Measurements from ENCODE around the gene CNOT4. TPM values are rescaled to one million over a fixed set of nuclear protein-coding genes. Genes with fewer than 3 reads are reported as not detected.
"Not testable (repeated sequence)": the region's sequence is repeated elsewhere in the genome, so short reads cannot be mapped to it uniquely, and the experiment has no call there.

The CNOT4 gene
- total RNA-seq, 1 donor from 2014 or later, result 26.6 TPM

- intact Hi-C loops (cut with micrococcal nuclease), result no loop called here
- DNase-seq, result no peak
- ATAC-seq, result peak; percentile 19
Measured at GRCh38 chr7:135343361-135343760, 166.5 kb downstream of the CNOT4 start.

DNA sequence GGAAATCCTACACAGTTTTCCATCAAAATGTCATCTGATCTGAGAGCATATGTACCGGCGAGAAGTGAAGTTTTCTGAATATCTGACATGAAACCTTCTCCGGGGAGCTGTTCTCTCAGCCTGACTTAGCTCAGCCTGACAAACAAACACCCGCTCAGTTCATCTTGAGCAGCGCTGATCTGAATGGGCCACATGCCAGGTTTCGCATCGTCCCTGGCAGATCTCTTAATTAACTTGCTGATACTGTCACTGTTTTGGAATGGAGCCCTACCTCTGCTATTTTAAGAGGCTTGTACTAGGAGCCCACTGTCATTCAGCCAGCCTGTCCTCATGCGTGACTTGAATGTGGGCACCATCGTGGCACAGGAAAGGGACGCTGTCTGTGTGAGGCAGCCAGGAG is 167.0 kb downstream of the CNOT4 start:
- intact Hi-C loops (cut with micrococcal nuclease), result no loop called here
- ATAC-seq (peak; percentile 96), DNase-seq (peak; percentile 86)

GRCh38 chr7:135341049-135341448 is 168.9 kb downstream of the CNOT4 start:
- DNase-seq, result no peak
- intact Hi-C loops (cut with micrococcal nuclease), result no loop called here
- ATAC-seq, result no peak

- ATAC-seq (no peak), DNase-seq (no peak)
- intact Hi-C loops (cut with micrococcal nuclease), result loop anchor here (10.0 kb wide), 1 partner anchor 53 kb away; no protein-coding TSS in a partner anchor
Measured at GRCh38 chr7:135337977-135338550, 171.8 kb downstream of the CNOT4 start.

DNA sequence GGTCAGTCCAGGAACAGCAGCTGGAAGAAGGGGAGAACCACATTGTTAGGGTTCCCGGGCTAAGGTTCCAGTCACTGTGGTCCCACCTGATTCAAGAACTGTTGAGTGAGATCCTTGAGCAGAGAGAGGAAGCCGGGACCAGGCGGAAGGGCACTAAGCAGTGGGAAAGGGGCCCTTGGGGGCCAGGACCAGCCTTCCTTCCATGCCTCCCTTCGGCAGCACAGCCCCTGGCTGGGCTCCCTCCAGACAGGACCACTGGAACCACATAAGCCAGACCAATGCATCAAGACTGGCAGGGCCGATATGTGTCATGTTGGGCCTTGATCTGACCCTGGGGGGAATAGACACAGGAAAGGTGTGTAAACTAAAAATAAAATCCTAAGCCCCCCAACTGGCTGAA is 172.4 kb downstream of the CNOT4 start:
- intact Hi-C loops (cut with micrococcal nuclease), result loop anchor here (10.0 kb wide), 1 partner anchor 53 kb away; no protein-coding TSS in a partner anchor
- ATAC-seq (no peak), DNase-seq (no peak)

GRCh38 chr7:135335628-135336139 is 174.2 kb downstream of the CNOT4 start:
- DNase-seq, result peak; percentile 36
- peak; percentile 77 for ATAC-seq
- intact Hi-C loops (cut with micrococcal nuclease), result loop anchor here (10.0 kb wide), 1 partner anchor 51 kb away; no protein-coding TSS in a partner anchor

GRCh38 chr7:135334830-135335543 is 174.9 kb downstream of the CNOT4 start:
- DNase-seq (no peak), ATAC-seq (no peak)
- intact Hi-C loops (cut with micrococcal nuclease), result loop anchor here (10.0 kb wide), 1 partner anchor 50 kb away; no protein-coding TSS in a partner anchor

- ATAC-seq, result no peak
- no peak for DNase-seq
- intact Hi-C loops (cut with micrococcal nuclease), result loop anchor here (10.0 kb wide), 1 partner anchor 49 kb away; no protein-coding TSS in a partner anchor
Measured at GRCh38 chr7:135333946-135334345, 176.0 kb downstream of the CNOT4 start.

DNA sequence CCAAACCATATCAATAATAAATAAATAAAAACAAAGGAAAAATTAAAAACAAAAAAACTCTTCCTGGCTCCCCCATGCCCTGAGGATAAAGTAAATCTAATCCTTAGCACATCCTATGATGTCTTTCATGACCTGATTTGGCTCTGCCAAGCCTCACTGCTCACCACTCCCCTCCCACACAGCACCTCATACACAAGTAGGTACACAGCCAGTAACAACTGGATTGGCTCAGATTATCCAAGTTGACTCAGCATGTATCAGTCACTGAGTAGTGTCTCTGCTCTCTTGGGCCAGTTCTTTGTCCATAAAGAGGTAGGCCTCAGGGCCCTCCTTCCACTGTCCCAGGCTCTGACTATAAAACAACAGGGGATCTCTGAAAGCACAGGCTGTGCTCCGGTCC is 176.7 kb downstream of the CNOT4 start:
- intact Hi-C loops (cut with micrococcal nuclease), result loop anchor here (10.0 kb wide), 1 partner anchor 48 kb away; no protein-coding TSS in a partner anchor
- DNase-seq (no peak), ATAC-seq (no peak)

DNA sequence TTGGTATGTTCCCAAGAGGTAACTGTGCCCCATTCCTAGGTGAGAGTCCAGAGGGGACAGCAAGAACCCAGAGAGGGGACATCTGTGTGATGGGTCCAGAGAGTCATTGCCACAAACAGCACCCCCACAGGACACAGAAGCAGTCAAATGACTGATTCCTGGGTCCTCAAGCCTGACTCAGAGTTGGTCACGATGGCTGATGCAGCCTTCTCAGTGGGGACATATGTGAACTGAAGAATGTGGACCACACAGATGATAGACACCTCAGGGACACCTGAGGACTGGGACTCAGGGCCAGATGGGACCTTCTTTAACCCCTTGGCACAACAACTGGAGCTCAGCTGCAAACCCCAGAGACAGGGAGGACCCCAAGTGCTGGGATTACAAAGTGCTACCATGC is 179.8 kb downstream of the CNOT4 start:
- DNase-seq (no peak), ATAC-seq (no peak)
- intact Hi-C loops (cut with micrococcal nuclease), result loop anchor here (10.0 kb wide), 1 partner anchor 45 kb away; no protein-coding TSS in a partner anchor

- no peak for DNase-seq
- intact Hi-C loops (cut with micrococcal nuclease), result no loop called here
- ATAC-seq, result no peak
Measured at GRCh38 chr7:135328526-135328925, 181.4 kb downstream of the CNOT4 start.

GRCh38 chr7:135328053-135328452 is 181.8 kb downstream of the CNOT4 start:
- DNase-seq (no peak), ATAC-seq (no peak)
- intact Hi-C loops (cut with micrococcal nuclease), result no loop called here

GRCh38 chr7:135327458-135327857 is 182.4 kb downstream of the CNOT4 start:
- ATAC-seq (no peak), DNase-seq (no peak)
- intact Hi-C loops (cut with micrococcal nuclease), result no loop called here

DNA sequence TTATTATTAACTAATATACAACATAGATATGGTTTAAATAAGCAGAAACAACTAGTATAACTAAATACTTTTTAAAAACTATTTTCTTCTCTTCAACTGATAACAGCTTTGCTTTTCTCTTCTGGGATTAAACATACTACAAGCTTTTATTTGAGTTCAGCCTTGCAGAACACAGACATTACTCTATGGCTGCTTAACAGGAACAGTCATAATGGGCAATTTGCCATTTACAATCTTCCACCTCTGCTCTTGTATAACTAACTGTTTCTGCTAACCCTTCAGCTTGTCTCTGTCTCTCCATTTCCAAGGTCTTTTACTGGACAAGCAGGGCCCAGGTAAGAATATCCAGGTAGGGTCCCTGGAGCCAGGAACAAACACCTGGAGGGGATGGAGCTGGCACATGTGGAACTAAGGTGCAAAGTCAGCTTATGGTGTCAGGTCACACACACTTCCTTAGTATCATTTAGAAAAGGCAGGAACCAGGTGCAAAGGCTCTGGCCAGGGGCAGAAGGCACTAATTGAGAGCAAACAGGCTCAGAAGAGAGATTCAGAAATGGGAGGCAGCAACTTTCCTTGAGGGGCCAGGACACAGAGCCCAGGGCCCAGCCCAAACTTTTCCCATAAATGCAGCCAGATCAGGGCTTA is 183.1 kb downstream of the CNOT4 start:
- intact Hi-C loops (cut with micrococcal nuclease), result no loop called here
- ATAC-seq, result no peak
- DNase-seq, result no peak

DNA sequence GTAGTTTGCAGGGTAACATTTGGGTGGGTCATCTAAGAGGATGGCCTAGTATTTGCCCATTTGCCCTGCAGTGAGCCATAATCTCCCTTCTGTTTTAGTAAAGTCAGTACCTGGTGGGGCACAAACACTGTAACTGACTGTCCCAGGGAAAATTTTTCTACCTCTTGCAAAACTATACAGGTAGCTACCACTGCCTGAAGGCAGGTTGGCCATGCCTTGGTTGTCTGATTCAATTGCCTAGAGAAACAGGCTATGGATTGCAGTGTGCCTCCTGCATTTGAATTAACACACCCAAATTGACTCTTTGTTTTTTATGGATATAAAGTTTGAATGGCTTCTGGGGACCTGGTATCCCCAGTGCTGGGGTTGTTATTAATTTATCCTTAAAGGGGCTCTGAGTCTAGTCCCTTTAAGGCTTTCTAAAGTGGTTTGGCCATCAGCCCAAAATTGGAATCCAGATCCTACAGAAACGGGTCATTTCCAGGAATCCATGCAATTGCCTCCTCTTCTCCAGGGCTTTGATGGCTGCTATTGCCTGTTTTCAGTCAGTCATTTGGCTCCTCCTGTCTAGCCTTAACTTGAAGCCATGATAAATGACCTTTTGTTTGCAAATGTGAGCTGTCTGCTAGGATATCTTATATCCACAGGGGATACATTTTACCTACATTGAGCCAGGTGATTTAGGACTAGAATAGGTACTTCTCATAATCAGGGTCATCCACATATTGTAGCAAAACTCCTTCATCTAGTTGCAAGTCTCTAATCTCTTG is 187.1 kb downstream of the CNOT4 start:
- intact Hi-C loops (cut with micrococcal nuclease), result no loop called here
- DNase-seq, result no peak

GRCh38 chr7:135321556-135321955 is 188.3 kb downstream of the CNOT4 start:
- intact Hi-C loops (cut with micrococcal nuclease), result no loop called here
- ATAC-seq, result peak; percentile 86
- no peak for DNase-seq

More for the DNA sequence above, 187.1 kb downstream of the CNOT4 start:
- ATAC-seq, result no peak

DNA sequence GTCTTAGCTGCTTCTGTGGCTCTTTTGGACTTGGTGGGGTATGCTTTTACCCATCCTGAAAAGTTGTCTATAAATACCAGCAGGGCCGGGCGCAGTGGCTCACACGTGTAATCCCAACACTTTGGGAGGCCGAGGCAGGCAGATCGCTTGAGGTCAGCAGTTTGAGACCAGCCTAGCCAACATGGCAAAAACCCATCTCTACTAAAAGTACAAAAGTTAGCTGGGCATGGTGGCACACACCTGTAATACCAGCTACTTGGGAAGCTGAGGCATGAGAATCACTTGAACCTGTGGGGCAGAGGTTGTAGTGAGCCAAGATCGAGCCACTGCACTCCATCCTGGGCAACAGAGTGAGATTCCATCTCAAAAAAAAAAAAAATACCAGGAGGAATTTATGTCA is 188.9 kb downstream of the CNOT4 start:
- ATAC-seq; intact Hi-C loops (cut with micrococcal nuclease); DNase-seq: not testable (repeated sequence)

DNA sequence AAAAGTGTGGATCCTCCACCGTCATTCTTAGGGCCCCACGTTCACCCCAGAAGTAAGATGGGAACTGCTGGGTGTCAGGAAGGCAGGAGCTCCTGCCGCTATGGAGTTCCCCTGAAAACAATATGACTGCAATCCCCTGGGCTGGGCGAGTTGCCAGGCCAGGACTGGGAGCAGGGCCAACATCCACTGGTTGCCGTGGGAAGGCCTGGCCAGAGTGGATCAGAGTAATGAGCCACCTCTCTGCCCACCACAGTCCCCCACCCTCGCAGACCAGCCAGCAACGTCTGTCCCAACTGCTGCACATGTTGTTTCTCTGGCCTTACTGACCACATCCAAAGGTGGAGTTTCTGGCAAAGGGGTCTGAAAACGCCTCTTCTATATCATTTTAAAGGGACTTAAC is 189.6 kb downstream of the CNOT4 start:
- intact Hi-C loops (cut with micrococcal nuclease), result no loop called here
- DNase-seq (peak; percentile 88), ATAC-seq (peak; percentile 82)

DNA sequence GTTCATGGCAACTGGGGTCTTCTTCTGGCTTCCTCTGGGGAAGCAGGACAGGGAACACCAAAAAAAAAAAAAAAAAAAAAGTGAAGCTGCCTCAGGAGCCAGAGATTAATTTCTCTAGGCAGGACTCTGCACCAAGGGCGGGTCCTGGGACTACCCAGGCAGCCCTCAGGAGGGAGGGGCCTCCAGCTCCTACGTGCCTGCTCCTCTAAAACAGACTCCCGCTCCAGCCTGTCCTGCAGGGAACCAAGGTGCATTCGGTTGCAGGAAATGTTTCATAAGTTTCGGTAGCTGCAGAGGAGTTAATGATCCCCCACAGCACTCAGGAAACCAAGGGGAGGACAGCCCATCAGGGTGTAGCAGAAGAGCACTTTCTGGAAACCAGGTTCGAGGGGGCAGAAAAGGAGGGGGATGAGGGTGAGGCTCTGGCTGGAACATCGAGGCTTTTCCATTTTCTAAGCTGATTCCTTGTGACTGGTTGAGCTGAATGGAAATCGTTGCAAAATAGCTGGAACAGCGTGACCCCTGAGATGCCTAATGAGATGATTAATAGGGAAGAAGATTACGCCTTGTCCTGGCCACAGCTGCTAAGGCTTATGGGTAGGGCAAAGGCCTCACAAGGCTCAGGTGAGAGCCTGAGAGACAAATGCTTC is 192.1 kb downstream of the CNOT4 start:
- intact Hi-C loops (cut with micrococcal nuclease), result no loop called here
- ATAC-seq (no peak), DNase-seq (no peak)
